GM12875 (cell line): Measurements from ENCODE around the gene C5.
"Not testable (repeated sequence)": the region's sequence is repeated elsewhere in the genome, so short reads cannot be mapped to it uniquely, and the experiment has no call there.

ENCODE experiments used
- H3K4me3 ChIP-seq: one replicate; pipeline ENCODE4 v1.5.1; 2011; ENCODE audit warnings: low read depth, low read length, control low read depth
- CTCF ChIP-seq: IDR thresholded peaks from 2 replicates; pipeline ENCODE4 v1.5.1; 2011; ENCODE audit warnings: low read depth, mild to moderate bottlenecking, control low read depth, inconsistent platforms, low read length, moderate library complexity, borderline replicate concordance; ENCODE audit not compliant: insufficient read depth

Gene C5

GRCh38 chr9:120974181-120974580 is 75.9 kb downstream of the C5 start:
- no peak for TF ChIP-seq CTCF
- no peak overlapping the region for H3K4me3 ChIP-seq

GRCh38 chr9:120971938-120972337 is 78.1 kb downstream of the C5 start:
- no peak overlapping the region for H3K4me3 ChIP-seq
- TF ChIP-seq CTCF: no peak

- not testable (repeated sequence) for H3K4me3 ChIP-seq
Observed at GRCh38 chr9:120971471-120971870, 78.6 kb downstream of the C5 start.

- no peak for TF ChIP-seq CTCF
- H3K4me3 ChIP-seq: no peak overlapping the region
Observed at GRCh38 chr9:120970244-120970643, 79.8 kb downstream of the C5 start.

- TF ChIP-seq CTCF: no peak
- H3K4me3 ChIP-seq: no peak overlapping the region
Observed at GRCh38 chr9:120966013-120966369, 84.1 kb downstream of the C5 start.

GRCh38 chr9:120965344-120966012 is 84.6 kb downstream of the C5 start:
- no peak overlapping the region for H3K4me3 ChIP-seq
- no peak for TF ChIP-seq CTCF

GRCh38 chr9:120961936-120962335 is 88.1 kb downstream of the C5 start:
- no peak overlapping the region for H3K4me3 ChIP-seq
- TF ChIP-seq CTCF: no peak

GRCh38 chr9:120960001-120960400 is 90.1 kb downstream of the C5 start:
- H3K4me3 ChIP-seq: no peak overlapping the region
- no peak for TF ChIP-seq CTCF
